NCI-H2171 (cell line): ENCODE measurements around the gene ZNF827.
"Not testable (repeated sequence)": the region's sequence is repeated elsewhere in the genome, so short reads cannot be mapped to it uniquely, and the experiment has no call there.

Source experiments
- DNase-seq: peaks from one replicate; lab custom pipeline; 2025; lab: John Stamatoyannopoulos, UW

ZNF827 gene

DNA sequence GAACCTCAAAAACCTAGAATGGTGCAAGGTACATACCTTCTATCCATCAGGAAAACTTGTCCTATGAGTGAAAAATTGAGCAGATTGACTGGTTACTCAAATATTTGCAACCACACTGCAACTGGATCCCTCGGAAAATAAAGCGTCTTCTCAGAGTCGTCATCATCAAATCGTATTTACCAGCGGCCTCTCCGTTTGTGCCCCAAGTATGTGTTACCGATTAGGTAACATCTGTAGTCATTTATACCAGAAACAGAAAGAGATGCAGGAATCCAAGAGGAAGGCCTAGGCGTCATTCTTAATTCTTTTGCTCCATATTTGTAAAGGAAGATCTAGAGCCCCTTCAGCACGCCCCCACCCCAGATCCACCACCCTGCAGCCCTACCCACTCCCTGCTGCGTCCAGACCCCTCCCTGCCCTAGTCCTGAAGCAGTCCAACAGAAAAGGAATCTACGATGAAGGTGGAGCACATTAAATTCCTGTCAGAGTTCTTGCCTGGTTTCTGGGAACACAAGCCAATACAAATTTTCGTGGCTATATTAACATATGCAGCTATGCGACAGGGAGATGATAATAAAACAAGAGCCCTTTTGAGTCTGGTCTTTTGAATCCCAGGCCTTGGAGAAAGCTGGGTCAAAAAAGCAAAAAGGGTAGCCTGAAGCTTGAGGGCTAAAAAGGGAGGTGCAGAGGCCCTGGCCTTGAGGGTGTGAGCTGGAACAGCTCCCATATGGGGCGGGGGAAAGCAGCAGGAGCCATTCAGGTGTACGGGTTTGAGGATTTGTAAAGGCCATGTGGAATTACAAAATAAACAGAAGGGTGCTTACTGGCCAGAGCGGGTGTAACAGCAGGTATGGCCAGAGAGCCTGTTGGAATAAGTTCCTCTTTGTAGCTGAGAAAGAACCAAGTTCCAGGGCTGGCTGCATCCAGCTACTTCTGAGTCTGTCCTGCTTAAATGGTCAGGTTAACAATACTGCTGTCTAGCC lies 77.0 kb downstream of the ZNF827 start:
- no peak for DNase-seq

DNA sequence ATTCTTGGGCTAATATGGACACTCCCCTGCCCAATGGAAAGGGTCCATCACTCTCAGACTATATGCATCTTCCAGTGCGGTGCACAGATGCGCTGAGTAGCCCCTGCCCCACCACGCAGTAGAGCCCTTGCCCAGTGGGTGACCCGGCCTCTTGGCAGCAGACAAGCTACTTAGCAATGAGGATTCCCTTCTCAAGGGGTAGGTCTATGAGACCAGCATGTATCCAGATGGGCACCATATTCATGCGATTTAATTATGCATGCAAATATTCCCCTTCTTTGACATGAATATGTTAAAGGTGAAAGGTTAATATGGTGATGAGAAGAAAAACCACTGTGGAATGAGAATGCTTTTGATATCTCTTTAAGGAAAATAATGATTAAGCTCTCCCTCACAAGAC lies 77.7 kb downstream of the ZNF827 start:
- DNase-seq, result no peak

- no peak for DNase-seq
Measured at GRCh38 chr4:145860446-145860845, 78.2 kb downstream of the ZNF827 start.

- DNase-seq, result no peak
Measured at GRCh38 chr4:145859926-145860325, 78.7 kb downstream of the ZNF827 start.

DNA sequence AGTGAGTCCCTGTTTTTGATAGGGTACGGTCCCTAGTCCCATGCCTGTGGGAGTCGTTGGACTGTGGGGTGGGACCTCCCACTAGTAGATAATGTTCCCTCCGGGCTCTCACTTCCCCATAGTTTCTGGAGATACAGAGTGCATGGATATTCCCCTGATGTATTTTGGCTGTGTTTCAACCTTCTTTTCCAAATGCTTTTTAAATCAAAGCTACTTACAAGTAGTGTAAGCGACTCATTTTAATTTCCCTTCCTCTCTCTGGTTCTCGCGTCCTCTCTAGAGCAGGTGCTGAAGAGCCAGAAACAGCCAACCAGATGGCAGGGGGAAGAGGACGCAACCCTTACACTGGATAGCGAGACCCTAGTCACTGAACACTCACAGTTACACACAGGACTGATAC lies 79.2 kb downstream of the ZNF827 start:
- DNase-seq, result no peak

DNA sequence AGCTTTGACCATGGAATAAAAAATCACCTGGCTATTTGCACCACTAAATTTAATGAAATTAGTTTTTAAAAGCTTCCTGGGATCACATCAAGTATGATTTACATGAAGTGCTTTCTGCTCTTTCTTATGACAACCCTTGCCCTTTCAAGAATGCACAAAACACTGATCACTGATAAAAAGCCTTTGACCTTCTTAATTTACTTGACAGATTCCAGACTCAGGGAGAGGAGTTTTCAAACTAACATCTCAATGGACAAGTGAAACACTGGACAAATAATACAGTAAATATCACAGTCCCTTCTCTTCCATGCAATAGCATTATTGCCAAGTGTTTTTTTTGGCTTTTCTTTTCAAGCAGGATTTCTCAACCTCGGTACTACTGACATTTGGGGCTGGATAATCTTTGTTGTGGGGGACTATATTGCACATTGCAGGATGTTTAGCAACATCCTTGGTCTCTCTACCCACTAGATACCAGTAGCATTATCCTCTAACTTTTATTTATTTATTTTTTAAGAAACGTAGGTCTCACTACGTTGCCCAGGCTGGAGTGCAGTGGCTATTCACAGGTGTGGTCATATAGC lies 86.3 kb downstream of the ZNF827 start:
- no peak for DNase-seq

GRCh38 chr4:145851511-145852201 lies 87.0 kb downstream of the ZNF827 start:
- DNase-seq, result no peak

- no peak for DNase-seq
Measured at GRCh38 chr4:145847764-145848163, 90.9 kb downstream of the ZNF827 start.

DNA sequence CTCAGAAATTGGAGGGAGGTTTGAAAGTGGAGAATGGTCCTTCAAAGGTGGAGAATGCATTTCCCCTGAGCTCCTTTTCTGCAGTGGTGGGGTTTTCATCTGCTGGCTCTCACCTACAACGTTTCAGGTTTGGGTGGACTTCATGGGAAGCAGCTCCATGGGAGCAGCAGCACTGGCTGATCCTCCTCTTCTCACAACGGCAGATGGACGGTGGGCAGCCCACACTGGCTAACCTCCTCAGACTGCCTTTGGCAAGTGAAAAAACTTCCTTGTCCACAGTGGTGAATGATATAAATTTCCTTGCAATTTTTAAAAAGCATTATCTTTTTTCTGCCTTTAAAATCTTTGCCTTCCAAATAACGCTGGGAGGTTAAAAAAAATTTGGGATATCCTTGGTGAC lies 93.5 kb downstream of the ZNF827 start:
- DNase-seq, result no peak

DNA sequence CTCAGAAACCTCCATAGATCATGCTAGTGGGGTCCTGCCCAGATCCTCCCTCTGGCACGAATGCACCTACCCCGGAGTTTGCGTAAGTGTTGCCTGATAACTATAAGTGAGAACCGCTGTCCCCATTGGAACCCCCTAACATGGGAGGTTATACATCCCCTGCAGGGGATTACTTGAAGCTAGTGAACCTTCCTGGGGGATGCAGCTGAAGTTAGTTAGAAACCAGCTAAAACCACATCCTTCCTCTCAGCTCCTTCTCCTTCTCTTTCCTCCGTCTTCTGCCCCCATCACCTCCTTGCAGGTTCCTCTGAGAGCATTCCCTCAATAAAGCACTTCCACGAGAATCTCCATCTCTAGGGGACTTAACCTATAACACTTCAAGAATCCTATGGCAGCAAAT lies 95.0 kb downstream of the ZNF827 start:
- DNase-seq, result no peak

- no peak for DNase-seq
Measured at GRCh38 chr4:145843148-145843547, 95.5 kb downstream of the ZNF827 start.

GRCh38 chr4:145842224-145842887 lies 96.3 kb downstream of the ZNF827 start:
- DNase-seq, result no peak

DNA sequence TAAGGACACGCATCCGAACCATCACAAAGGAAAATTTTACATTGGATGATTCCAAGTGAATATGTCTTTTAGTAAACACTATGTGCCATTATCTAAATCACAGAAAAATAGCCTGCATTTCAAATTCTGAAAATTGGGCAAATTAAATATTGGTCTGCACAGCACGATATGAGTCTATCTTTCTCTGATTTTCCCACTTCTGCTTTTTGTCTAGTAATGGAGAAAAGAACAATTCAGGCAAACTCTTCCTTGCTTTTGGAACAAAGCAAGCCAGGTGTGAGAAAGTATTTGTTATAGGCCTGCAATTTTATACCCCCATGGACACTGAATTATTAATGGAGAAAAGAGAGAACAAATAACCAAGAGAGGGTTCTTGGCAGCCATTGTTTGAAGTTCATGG lies 97.8 kb downstream of the ZNF827 start:
- DNase-seq, result no peak

GRCh38 chr4:145840162-145840768 lies 98.4 kb downstream of the ZNF827 start:
- no peak for DNase-seq

GRCh38 chr4:145839151-145839550 lies 99.5 kb downstream of the ZNF827 start:
- no peak for DNase-seq

DNA sequence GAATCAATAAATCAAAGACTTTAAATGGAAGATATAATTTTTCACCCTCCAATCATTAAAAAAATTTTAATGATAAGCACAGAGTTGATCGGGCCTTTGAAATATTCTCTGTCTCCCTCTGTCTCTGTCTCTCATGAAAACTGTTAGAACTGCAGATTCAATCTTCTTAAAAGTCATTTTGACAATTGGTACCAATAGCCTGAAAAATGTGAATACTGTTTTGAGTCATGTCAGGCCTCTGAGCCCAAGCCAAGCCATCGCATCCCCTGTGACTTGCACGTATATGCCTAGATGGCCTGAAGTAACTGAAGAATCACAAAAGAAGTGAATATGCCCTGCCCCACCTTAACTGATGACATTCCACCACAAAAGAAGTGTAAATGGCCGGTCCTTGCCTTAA lies 106.2 kb downstream of the ZNF827 start:
- DNase-seq, result not testable (repeated sequence)

DNA sequence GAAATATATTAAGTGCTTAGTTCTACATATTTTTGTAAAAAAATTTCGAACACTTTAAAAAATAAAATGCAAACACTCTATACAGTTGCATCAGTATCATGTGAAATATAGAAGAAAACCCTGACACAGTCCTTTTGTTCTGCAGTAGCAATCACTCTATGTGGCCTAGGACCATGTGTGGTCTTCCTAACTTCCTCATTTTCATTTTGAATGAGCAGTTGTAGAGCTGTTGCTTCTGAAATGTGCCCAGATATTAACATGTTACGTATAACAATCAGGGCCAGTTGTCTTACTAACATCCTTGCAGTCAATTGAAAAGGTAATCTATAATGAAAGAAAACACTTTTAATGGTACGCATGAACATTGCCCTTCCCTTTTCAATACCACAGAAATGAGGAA lies 107.9 kb downstream of the ZNF827 start:
- no peak for DNase-seq

- DNase-seq, result no peak
Measured at GRCh38 chr4:145829629-145830395, 108.8 kb downstream of the ZNF827 start.

- no peak for DNase-seq
Measured at GRCh38 chr4:145828802-145829485, 109.7 kb downstream of the ZNF827 start.

- no peak for DNase-seq
Measured at GRCh38 chr4:145827885-145828284, 110.7 kb downstream of the ZNF827 start.

- no peak for DNase-seq
Measured at GRCh38 chr4:145825255-145825654, 113.4 kb downstream of the ZNF827 start.
